PFSK-1 (cell line): ENCODE measurements around the gene PRSS38.

ENCODE experiments used
- POLR2AphosphoS5 ChIP-seq: IDR thresholded peaks from 2 replicates; pipeline ENCODE4 v1.6.1; 2012; ENCODE audit warnings: low read depth, mild to moderate bottlenecking, control low read depth, low read length, moderate library complexity
- REST ChIP-seq, 2 experiments: IDR thresholded peaks; 2 replicates each; pipeline versions ENCODE4 v1.6.1 to v1.8.0; 2011 to 2012; ENCODE audit warnings: low read depth in 2 of 2, low read length in 2 of 2, control low read depth in 1 of 2, inconsistent platforms in 1 of 2, mild to moderate bottlenecking in 1 of 2, moderate library complexity in 1 of 2; ENCODE audit not compliant: insufficient read depth in 1 of 2

GRCh38 chr1:227768125-227768439 is 47.4 kb upstream of the PRSS38 start:
- TF ChIP-seq REST (IDR thresholded peaks at IDR 0.05; ENCODE audit: insufficient read depth in 1 of 2, low read depth in 2 of 2, low read length in 2 of 2) (no peak), POLR2AphosphoS5 (no peak)
